GM12873 (cell line): ENCODE data around the gene MTSS2.

Experiments
- TF ChIP-seq, protein P1 (sequence below): IDR thresholded peaks from 2 replicates; pipeline ENCODE4 v1.5.1; 2012; ENCODE audit warnings: low read depth, mild to moderate bottlenecking, moderate library complexity, low read length, control low read depth; ENCODE audit not compliant: insufficient read depth; ENCODE audit errors: missing control alignments

MTSS2 gene

GRCh38 chr16:70720425-70721201 is 34.8 kb upstream of the MTSS2 start:
- TF ChIP-seq, protein P1, sequence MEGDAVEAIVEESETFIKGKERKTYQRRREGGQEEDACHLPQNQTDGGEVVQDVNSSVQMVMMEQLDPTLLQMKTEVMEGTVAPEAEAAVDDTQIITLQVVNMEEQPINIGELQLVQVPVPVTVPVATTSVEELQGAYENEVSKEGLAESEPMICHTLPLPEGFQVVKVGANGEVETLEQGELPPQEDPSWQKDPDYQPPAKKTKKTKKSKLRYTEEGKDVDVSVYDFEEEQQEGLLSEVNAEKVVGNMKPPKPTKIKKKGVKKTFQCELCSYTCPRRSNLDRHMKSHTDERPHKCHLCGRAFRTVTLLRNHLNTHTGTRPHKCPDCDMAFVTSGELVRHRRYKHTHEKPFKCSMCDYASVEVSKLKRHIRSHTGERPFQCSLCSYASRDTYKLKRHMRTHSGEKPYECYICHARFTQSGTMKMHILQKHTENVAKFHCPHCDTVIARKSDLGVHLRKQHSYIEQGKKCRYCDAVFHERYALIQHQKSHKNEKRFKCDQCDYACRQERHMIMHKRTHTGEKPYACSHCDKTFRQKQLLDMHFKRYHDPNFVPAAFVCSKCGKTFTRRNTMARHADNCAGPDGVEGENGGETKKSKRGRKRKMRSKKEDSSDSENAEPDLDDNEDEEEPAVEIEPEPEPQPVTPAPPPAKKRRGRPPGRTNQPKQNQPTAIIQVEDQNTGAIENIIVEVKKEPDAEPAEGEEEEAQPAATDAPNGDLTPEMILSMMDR: no peak

DNA sequence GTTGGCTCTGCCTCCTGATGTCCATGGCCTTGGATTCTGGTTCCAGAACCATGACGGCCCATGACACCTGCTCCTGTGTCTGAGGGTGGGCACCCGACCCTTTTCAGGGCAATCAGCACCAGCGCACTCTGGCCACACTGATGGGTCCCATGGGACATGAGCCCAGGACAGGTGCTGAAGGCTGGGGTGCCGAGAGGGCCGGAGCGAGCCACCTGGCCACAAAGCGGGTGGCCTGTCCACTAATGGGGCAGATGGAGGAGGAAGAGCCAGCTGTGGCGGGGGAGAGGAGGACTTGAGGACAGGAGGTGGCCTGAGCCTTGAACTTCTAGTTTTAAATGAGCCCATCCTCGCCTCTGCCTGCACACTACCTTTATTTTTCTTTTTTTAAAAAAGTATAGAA is 31.2 kb upstream of the MTSS2 start:
- TF ChIP-seq, protein P1: no peak

DNA sequence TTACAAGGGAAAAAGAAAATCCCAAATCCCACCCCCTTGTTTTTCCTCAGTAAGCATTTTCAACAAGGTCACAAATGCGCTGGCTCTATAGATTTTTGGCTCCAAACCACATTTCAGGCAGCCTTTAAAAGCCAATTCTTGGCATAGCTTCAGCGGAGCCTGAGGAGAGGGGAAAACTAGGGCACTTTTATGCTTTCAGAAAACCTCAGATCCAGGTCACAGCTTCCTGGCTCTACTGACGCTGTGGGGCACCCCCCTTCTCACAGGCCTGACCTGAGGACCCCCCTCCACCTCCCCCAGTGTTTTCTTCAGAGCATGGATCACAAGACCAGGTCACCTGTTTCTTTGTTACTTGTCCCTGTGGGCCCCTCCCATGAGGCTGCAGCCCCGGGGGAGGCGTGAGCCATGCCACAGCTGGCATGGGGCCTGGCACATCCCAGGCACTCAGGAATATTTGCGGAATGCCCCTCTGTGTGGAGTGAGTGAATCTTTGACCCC is 30.1 kb upstream of the MTSS2 start:
- TF ChIP-seq, protein P1: no peak

- TF ChIP-seq, protein P1: no peak
These were observed 29.4 kb upstream of the MTSS2 start for GRCh38 chr16:70715055-70715858.

GRCh38 chr16:70714581-70715054 is 28.8 kb upstream of the MTSS2 start:
- TF ChIP-seq, protein P1: no peak

DNA sequence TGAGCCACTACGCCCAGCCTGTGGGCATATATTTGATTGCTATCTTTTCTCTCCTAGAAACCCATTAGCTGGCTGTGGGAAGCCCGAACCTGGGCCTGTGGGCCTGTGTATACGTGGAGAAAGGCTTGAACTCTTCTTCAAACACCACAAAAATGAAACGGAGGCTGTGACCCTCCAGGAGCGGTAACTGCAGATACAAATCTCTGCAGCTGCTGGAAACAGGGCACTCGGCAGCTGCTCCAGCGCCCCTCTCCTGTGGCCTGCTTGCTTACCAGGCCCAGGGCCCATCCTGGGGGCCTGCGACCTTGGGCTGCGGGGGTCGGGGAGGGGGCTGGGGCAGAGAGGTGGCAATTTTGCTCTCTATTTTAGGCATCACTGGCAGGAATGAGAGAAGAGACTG is 28.0 kb upstream of the MTSS2 start:
- TF ChIP-seq, protein P1: no peak

DNA sequence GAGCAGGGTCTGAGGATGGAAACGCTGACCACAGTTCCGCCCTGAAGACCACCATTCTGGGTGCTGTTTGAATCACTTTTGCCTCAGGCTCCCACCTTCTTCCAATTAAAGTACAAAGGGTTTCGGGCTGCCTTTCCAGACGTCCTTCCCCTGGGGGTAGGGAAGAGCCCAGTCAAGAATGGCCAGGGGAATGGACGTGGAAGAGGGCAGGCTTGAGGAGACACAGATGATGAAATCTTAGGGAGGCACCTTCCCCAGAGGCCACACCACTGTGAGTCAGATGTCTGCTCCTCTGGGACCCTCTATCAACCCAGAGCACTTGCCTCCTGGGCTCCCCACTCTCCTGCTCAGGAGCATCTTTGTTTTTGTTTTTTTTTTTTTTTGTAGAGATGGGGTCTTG is 27.5 kb upstream of the MTSS2 start:
- TF ChIP-seq, protein P1: no peak
